SK-N-MC (cell line): ENCODE measurements around the gene ADARB2.
"Not testable (repeated sequence)": the region's sequence is repeated elsewhere in the genome, so short reads cannot be mapped to it uniquely, and the experiment has no call there.

Experiments
- DNase-seq: peaks from one replicate; pipeline ENCODE4 v3.0.0-alpha.2; 2011; ENCODE audit warnings: low read depth, low spot score
- H3K27ac ChIP-seq: fragments of 200-600 bp; sonication (generic); 2 replicates; pipeline ENCODE4 v1.5.1; 2016; ENCODE audit warnings: mixed run types
- H3K36me3 ChIP-seq: fragments of 200-600 bp; sonication (generic); 2 replicates; pipeline ENCODE4 v1.6.1; 2017; ENCODE audit warnings: antibody characterized with exemption, low read length, mixed read lengths; ENCODE audit not compliant: insufficient read depth
- H3K4me3 ChIP-seq: fragments of 200-600 bp; sonication (generic); 2 replicates; pipeline ENCODE4 v1.5.1; 2016
- H3K9ac ChIP-seq: fragments of 200-600 bp; sonication (generic); 2 replicates; pipeline ENCODE4 v1.8.0; 2017; ENCODE audit warnings: mixed run types, mixed read lengths; ENCODE audit not compliant: insufficient read length
- H3K9me3 ChIP-seq: fragments of 200-600 bp; sonication (generic); 2 replicates; pipeline ENCODE4 v1.6.1; 2017; ENCODE audit warnings: low read depth, mild to moderate bottlenecking, antibody characterized with exemption, low read length, moderate library complexity, mixed read lengths
- EZH2 ChIP-seq: fragments of 200-600 bp; sonication (generic); IDR thresholded peaks from one replicate; pipeline ENCODE4 v1.6.1; 2017; ENCODE audit warnings: antibody characterized with exemption
- FOXP2 ChIP-seq: optimal IDR thresholded peaks from 2 replicates; pipeline ENCODE3; 2011; ENCODE audit warnings: mild to moderate bottlenecking, moderate library complexity; ENCODE audit not compliant: insufficient read depth; ENCODE audit errors: extremely low read length, control extremely low read depth
- POLR2AphosphoS5 ChIP-seq: IDR thresholded peaks from 2 replicates; pipeline ENCODE4 v1.6.1; 2012; ENCODE audit warnings: mild to moderate bottlenecking, low read depth, low read length, borderline replicate concordance

ADARB2 gene

GRCh38 chr10:1620803-1621202 is 116.5 kb downstream of the ADARB2 start:
- no peak for DNase-seq
- Histone ChIP-seq H3K36me3 (no peaks in the 10 kb centered on the region), H3K9me3 (no peaks in the 10 kb centered on the region), H3K4me3 (no peak overlapping the region), H3K27ac (no peak overlapping the region), H3K9ac (no peak overlapping the region)
- TF ChIP-seq FOXP2: no peak
- TF ChIP-seq POLR2AphosphoS5: no peak
- TF ChIP-seq EZH2: no peak

- H3K9me3 ChIP-seq, H3K9ac ChIP-seq, DNase-seq: not testable (repeated sequence)
Measured at GRCh38 chr10:1617376-1618317, 119.7 kb downstream of the ADARB2 start.

GRCh38 chr10:1616701-1617100 is 120.6 kb downstream of the ADARB2 start:
- DNase-seq: not testable (repeated sequence)

More at GRCh38 chr10:1617376-1618317, 119.7 kb downstream of the ADARB2 start:
- not testable (repeated sequence) for H3K4me3 ChIP-seq, H3K27ac ChIP-seq, H3K36me3 ChIP-seq

GRCh38 chr10:1615186-1615954 is 122.0 kb downstream of the ADARB2 start:
- Histone ChIP-seq H3K27ac (no peak overlapping the region), H3K9me3 (no peaks in the 10 kb centered on the region), H3K9ac (no peak overlapping the region), H3K36me3 (no peaks in the 10 kb centered on the region), H3K4me3 (no peak overlapping the region)
- TF ChIP-seq POLR2AphosphoS5: no peak
- no peak for TF ChIP-seq FOXP2
- no peak for TF ChIP-seq EZH2
- DNase-seq: no peak

More at GRCh38 chr10:1616701-1617100, 120.6 kb downstream of the ADARB2 start:
- not testable (repeated sequence) for H3K9me3 ChIP-seq, H3K27ac ChIP-seq, H3K4me3 ChIP-seq, H3K36me3 ChIP-seq, H3K9ac ChIP-seq

- DNase-seq: no peak
- no peaks in the 10 kb centered on the region for H3K36me3 ChIP-seq
- no peak for TF ChIP-seq EZH2
- no peak for TF ChIP-seq POLR2AphosphoS5
- no peak for TF ChIP-seq FOXP2
Measured at GRCh38 chr10:1613511-1613910, 123.8 kb downstream of the ADARB2 start.

GRCh38 chr10:1612908-1613307 is 124.4 kb downstream of the ADARB2 start:
- no peak overlapping the region for H3K27ac ChIP-seq
- no peaks in the 10 kb centered on the region for H3K9me3 ChIP-seq
- H3K36me3 ChIP-seq: no peaks in the 10 kb centered on the region
- H3K4me3 ChIP-seq: no peak overlapping the region
- H3K9ac ChIP-seq: no peak overlapping the region
- DNase-seq: no peak
- TF ChIP-seq POLR2AphosphoS5: no peak
- TF ChIP-seq FOXP2: no peak
- no peak for TF ChIP-seq EZH2

More at GRCh38 chr10:1613511-1613910, 123.8 kb downstream of the ADARB2 start:
- Histone ChIP-seq H3K27ac (no peak overlapping the region), H3K9me3 (no peaks in the 10 kb centered on the region), H3K9ac (no peak overlapping the region), H3K4me3 (no peak overlapping the region)

GRCh38 chr10:1611936-1612550 is 125.3 kb downstream of the ADARB2 start:
- Histone ChIP-seq H3K4me3 (no peak overlapping the region), H3K9ac (no peak overlapping the region), H3K27ac (no peak overlapping the region), H3K9me3 (no peaks in the 10 kb centered on the region), H3K36me3 (no peaks in the 10 kb centered on the region)
- TF ChIP-seq FOXP2 (no peak), EZH2 (no peak), POLR2AphosphoS5 (no peak)
- no peak for DNase-seq

GRCh38 chr10:1610986-1611770 is 126.1 kb downstream of the ADARB2 start:
- no peak for DNase-seq
- no peak for TF ChIP-seq FOXP2
- TF ChIP-seq POLR2AphosphoS5: no peak
- TF ChIP-seq EZH2: no peak
- Histone ChIP-seq H3K4me3 (no peak overlapping the region), H3K27ac (no peak overlapping the region), H3K9ac (no peak overlapping the region), H3K9me3 (no peaks in the 10 kb centered on the region), H3K36me3 (no peaks in the 10 kb centered on the region)
